ENCODE data around the gene ZBTB26.
A peak's percentile ranks its signal among the peaks of the same experiment; 100 is the strongest.

Gene ZBTB26, protein sequence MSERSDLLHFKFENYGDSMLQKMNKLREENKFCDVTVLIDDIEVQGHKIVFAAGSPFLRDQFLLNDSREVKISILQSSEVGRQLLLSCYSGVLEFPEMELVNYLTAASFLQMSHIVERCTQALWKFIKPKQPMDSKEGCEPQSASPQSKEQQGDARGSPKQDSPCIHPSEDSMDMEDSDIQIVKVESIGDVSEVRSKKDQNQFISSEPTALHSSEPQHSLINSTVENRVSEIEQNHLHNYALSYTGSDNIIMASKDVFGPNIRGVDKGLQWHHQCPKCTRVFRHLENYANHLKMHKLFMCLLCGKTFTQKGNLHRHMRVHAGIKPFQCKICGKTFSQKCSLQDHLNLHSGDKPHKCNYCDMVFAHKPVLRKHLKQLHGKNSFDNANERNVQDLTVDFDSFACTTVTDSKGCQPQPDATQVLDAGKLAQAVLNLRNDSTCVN

DNA sequence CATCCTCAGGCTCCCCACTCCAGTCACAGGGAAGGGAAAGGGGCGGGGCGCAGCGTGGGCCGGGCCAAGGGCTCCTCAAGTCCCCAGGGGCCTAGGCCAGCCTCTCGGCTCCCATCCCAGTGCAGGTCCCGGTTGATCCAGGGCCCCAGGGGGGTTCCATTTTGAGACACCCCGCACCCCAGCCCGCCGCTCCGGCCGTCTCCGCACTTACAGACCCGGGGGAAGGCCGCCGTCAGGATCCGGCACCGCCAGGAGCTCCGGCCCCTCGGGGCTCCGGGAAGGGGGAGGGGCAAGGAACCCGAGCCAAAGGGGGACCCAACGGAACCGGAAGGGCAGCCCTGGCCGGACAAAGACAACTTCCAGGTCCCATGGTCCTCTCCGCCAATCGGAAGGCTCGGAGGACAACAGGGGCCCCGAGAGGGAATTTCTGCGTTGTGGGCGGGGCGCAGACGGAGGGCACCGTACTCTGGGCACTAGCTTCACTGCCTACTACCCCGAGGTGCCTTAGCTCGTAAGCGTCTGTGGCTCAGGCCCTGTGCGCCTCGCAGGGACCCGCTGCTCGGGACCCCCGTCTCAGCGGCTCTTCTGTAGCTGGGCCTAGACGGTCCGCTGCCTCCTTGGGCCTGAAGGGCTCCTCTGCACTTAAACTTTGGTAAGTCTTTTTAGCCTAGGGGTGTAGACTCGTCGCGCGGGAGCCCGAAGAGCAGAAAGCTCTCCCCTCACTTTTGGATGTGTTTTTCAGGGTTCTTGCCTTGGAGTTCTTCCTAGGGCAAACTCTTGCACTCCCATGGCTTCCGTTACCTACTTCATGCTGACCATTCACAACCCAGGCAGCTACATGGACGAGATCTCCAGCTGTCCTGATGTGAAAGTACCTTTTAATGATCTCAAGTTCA is at the start of gene ZBTB26:
Gene ZBTB26, minus strand, starts transcription at position 287 of the 896 bp plus-strand sequence. CDS start 11,578 bp downstream, outside the sequence.
- DNase-seq (ENCODE audit: low read depth in 2 of 2) = peak; percentile 86 to 90

DNA sequence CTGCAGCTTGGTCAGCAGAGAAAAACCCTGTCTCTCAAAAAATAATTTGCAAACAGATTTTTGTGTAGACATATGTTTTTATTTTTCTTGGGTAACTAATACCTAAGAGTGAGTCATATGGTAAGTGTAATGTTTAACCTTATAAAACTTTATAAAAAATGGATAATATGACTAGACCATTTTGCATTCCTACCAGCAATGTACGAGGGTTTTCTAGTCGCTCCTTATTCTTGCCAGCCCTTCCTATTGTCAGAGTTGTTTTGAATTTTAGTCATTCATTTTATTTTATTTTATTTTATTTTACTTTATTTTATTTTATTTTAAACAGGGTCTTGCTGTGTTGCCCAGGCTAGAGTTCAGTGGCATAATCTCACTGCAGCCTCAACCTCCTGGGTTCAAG is 47.3 kb upstream of the ZBTB26 start:
- no peak for DNase-seq (ENCODE audit: low read depth in 2 of 2)

DNA sequence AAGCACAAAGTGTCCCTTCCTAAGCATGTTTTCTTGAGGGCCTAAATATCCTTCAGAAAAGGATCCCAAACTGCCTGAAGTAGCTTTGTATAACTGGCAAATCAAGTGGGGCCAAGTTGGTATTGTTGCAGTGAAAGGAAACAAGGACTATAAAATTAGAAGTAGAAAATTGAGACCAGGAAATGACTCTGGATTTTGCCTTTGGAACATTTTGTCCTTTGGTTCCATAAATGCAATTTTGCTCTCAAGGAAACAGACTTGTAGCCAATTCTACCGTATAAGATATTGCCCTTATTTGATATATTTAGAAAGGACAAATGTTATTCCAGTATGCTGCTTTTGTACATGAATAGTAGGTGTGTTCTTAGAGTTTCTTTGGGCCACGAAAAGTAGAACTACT is 43.9 kb upstream of the ZBTB26 start:
- no peak for DNase-seq (ENCODE audit: low read depth in 2 of 2)

DNA sequence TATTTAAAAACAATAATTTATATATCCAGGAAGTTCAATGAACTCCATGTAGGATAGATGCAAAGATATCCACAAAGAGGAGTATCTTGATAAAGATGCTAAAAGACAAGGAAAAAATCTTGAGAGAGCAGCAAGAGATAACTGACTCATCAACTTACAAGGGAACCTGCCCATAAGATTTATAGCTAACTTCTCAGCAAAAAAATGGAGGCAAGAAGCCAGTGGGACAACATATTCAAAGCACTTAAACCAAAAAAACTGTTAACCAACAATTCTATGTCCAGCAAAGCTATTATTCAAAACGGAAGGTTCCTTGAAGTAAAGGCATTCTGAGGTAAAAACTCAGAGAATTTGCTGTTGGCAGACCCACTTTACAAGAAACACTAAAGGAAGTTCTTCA is 29.8 kb upstream of the ZBTB26 start:
- DNase-seq (ENCODE audit: low read depth in 2 of 2) = no peak

DNA sequence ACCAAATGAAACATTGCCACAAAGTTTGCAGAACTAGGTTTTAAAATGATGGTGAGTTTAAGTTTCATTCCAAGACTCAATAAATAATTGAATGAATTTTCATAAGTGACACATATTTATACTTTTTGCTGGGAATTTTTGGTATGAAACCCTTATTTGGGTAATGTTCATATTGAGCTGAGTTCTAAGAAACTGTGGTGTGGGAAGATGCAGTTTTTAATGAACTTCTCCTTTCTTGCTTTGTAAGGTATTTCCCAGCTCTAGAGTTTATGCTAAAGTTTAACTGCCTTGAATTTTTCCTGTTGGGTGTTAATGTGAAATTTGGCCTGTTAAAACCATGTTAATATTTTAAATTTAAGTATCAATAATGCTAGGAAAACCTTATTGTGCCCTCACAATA is 24.6 kb upstream of the ZBTB26 start:
- DNase-seq (ENCODE audit: low read depth in 2 of 2) = no peak

DNA sequence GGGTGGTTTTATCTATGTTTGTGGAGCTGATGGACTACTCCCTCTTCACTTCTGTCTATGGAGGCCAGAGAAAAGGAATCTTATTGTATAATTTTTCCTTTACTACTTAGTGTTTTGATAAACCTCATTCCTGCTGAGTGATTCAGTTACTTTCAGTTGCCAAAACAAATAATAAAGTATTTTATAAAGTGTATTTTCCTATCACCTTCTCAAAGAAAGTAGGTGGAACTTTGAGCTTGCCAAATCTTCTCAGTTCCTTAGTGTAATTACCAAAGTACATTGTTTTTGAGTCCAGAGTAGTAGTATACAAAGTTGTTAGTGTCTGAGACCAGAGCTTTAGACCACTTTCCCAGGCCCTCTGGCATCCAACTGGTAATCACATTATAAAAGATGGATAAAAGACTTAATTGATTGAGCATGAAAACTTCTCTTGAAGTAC is 23.0 kb upstream of the ZBTB26 start:
- no peak for DNase-seq (ENCODE audit: low read depth in 2 of 2)

DNA sequence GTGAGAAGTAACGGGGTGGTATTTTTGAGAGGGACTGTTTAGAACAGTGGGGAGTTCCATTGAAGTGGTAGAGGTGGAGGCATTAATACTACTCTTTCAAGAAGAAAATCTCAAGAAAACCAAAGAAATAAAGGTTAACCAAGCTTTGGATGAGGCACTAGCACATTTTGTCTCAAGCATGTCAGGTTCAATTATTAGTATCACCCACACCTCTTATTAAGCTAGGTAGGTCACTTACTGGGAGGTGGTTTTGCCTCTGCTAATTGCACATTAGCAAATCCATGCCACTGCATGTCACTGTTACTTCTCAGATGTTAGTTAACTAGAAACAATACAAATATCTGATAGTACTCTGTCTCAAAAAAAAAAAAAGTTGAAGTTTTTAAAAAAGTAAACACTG is 19.7 kb upstream of the ZBTB26 start:
- DNase-seq (ENCODE audit: low read depth in 2 of 2) = no peak

DNA sequence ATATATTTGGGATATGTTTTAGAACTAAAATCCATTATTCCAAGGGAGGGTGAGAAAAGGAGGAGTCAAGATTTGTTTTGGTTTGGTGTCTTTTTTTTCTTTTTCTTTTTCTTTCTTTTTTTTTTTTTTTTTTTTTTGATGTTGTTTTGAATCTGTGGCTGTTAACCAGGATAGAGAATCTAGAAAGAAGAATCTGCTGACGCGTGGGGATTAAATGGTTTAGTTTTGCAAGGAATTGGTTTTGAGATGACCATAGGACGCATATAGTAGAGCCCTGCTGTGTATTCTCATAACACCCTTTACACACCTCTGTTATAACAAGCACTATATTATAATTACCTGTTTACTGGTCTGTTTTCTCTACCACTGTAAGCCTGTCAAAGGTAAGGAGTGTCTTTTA is 19.0 kb upstream of the ZBTB26 start:
- DNase-seq (ENCODE audit: low read depth in 2 of 2) = no peak

DNA sequence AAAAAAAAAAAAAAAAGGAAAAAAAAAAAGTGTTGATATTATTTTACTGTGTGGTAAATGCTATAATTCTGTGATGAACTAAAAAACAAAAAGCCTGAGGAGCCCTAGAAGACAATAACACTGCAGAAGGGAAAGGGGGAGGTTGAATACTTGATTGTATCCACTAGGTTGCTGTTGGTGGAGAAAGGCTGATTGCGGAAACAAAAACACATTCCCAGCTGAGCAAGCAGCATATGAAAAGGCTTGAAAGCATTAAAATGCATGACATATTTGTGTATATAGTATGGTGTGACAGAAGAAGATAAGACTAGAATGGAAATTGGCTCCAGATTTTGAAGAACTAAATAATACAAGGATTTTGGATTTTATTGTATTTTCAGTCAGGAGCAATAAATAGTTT is 18.4 kb upstream of the ZBTB26 start:
- no peak for DNase-seq (ENCODE audit: low read depth in 2 of 2)

DNA sequence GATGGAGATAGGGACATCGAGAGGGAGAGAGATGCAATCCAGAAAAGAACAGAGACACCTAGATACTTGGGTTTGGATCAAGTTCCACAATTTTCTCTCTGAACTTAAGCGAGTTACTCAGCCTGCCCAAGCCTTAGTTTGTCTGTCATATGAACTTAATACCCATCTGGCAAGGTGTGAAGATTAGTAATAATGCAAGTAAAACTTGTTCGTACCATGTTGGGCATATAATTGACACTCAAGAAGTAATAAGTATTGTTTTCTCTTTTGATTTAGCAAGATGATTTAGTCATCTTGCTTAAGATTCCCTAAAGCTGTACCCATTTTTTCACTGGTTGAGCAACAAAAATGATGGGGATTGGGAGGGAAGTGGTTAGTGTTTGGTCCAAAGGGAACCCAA is 17.0 kb upstream of the ZBTB26 start:
- no peak for DNase-seq (ENCODE audit: low read depth in 2 of 2)

DNA sequence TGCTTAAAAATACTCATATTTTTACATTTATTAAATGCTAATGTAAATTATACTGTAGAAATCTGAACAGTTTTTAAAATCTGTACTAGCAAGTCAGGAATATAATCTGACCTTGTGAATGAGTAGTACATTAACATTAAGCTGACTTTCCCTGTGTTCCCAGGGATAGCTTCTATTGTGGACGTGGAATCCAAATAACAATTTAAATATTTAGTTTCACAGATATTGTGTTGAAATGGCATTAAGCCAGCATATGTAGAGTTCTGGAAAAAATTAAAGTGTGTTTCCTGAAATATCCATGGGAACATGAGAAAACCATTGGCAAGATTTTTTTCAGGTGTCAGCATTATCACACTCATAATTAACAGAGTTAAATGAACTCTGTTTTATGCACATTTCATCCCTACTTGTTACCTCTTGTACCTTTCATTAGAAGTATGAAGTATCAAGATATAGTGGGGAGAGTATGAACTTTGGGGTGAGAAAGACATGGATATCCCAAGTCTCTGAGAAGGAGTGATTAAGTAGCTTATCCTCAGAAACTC is 15.2 kb upstream of the ZBTB26 start:
- no peak for DNase-seq (ENCODE audit: low read depth in 2 of 2)

DNA sequence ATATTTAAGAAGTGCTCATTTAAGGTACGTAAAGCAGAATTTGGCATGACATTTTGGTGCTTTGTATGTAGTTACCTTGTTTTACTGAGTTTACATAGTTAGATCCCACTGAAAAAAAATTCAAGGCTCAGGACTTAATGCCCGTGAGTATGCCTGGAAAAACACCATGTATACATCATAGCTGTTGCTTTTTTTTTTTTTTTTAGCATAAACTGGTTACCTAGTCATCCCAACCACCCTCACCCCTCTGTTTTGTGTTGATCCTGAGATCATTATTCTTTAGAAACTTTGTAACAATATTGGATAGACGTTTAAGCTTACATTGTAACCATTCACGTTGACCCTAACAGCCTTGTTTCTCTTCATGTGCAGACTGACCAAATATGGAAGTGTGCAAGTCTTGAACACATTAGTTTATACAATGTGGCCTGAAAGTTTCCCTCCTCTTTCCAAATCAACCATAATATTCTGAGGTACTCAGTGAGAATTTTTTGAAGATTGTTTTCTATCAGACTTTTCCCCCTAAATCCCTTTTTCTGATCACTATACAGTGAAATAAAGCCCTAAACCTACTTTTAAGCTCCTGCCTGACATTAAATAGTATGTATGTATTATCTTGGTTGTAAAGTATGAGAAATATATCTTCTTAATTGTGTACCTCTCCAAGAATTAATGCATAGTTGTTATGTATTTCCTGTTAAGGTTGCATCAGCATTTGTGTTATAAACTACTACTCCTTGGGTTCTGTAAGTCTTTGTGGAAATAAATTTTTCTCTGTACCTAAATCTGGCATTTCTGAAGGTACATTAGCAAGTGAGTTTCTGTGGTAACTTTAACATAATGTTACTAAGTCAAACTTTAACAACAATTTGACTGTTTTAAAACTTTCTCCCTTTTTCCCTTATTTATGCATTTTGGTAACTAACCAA is 13.9 kb upstream of the ZBTB26 start:
- no peak for DNase-seq (ENCODE audit: low read depth in 2 of 2)

DNA sequence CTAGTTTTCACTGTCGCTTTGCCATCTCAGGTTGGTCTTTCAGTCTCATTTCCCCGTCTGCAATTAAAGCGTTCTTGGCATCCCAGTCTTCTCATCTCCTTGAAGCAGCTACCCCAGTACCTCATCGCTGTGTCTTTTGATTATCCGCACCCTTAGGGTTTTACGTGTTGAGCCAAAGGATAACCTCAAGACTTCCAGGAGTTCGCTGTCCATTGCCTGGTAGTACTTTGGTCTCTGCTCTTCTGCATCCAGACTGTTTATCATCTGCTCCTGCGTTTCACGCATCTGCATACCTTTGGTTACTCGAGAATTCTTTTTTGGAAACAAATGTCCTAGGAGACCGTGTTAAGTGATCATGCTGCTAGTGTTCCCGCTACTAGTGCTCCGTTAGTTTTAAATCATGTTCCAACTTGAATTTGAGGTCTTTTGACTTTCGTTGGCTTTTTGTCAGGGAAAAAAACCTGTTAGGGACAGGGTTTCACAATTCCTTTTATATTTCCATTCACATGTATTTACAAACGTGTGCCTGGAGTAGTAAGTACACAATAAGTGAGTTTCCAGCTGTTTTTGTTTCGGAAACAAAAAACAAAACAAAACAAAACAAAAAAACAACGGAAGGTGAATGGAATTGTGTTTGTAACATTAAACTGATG is 10.4 kb upstream of the ZBTB26 start:
- no peak for DNase-seq (ENCODE audit: low read depth in 2 of 2)

DNA sequence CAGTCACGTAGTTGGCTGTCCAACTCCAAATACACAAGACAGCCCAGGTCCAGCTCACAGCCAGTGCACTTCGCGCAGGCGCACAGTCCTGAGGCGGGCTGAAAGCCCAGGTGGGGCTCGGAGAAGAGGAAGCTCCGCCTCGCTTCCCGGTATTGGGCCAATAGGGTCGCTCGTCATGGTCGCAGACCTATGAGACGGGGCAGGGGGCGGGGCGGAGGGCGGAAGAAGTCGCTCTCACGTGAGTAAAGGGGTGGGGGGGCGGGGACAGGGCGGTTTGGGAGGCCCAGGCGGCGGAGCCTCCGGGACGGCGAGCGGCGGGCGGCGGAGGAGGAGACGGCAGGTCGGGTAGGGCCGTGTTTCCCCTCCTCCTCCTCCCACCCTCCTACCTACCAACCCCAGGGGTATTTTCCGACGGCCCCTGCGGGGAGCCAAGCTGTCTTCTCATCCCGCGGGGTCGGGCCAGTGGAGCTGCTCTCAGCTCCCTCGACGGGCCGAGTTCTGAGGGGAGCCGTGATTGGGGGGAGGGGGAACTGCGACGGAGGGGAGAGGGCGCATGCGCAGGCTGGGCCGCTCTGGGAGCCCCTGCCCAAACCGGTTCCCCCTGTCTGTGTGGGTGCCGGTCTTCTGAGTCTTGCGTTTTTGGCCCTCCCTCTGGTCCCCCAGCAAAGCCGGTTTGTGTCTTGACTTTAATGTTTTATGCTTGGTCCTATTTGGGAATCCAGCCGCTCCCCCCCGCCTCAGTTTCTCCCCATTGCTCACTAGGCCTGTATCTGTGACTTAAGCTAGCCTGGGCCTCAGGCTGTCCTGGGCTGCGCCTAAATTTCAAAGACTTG is 9.7 kb upstream of the ZBTB26 start, which contains the start of gene RABGAP1:
Gene RABGAP1, plus strand, starts transcription at position 272 of the 833 bp plus-strand sequence. CDS start 16,040 bp downstream, outside the sequence.
- DNase-seq (ENCODE audit: low read depth in 2 of 2) = peak; percentile 98 to 99

DNA sequence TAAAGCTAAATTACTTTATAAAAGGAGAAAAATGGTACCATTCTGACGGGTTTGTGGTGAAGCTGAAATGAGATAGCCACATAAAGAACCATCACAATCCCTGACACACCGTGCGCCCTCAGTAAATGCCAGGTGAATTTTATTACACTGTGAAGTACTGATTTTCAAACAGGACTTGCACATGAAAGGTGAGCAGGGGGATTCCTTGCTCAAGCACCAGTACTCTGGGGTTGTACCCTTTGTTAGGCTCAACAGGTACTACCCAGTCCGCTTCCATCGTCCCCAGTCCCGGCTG is 9.1 kb upstream of the ZBTB26 start:
- DNase-seq (ENCODE audit: low read depth in 2 of 2) = no peak

DNA sequence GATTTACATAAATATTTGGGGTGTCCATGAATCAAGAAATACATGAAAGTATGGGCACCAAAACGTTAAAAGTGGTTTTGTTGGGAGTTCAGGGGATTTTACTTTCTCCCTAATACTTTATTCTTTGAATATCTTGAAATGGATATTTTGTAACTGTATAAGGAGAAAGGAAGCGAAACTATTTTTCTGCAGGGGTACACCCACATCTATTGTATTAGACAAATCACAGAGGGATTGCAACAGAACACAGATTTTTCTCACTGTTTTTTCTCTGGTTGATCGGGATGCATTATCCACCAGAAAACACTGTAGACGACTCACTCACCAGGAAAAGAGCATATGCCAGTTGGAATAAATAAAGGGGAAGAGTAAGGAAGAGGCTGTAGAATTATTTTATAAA is 8.3 kb upstream of the ZBTB26 start:
- DNase-seq (ENCODE audit: low read depth in 2 of 2) = no peak

DNA sequence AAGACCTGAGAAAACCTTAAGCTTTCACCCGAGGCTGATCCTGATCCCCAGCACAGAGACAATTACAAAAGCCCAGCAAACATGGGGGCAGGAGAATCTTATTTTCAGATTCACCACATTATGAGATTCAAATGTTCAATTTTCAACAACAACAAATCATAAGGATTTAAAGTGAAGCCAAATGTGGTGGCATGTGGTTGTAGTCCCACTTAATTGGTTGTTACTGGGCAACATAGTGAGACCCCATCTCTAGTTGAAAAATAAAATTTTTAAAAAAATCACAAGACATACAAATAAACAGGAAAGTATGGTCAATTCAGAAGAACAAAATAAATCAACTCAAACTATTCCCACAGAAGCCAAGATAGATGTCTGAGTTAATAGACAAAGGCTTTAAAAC is 5.6 kb upstream of the ZBTB26 start:
- no peak for DNase-seq (ENCODE audit: low read depth in 2 of 2)

DNA sequence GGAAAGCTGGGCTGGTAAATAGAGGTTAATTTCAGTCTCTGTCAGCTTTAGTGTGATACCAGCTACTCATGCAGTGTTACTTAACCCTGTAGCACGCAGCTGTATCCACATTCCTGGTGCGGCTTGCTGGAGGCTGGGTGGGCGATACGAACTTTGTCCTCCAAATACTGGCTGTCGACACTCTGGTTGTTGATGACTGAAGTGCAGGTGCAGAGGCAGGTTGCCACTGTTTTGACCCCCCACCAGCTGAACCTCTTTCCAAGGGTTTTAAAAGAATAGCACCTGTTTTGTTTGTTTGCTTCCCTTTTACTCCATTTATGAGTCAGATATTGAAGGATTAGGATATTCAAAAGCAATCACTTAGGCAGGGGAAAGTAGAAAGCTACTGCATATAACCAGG is 5.2 kb upstream of the ZBTB26 start:
- DNase-seq (ENCODE audit: low read depth in 2 of 2) = no peak

DNA sequence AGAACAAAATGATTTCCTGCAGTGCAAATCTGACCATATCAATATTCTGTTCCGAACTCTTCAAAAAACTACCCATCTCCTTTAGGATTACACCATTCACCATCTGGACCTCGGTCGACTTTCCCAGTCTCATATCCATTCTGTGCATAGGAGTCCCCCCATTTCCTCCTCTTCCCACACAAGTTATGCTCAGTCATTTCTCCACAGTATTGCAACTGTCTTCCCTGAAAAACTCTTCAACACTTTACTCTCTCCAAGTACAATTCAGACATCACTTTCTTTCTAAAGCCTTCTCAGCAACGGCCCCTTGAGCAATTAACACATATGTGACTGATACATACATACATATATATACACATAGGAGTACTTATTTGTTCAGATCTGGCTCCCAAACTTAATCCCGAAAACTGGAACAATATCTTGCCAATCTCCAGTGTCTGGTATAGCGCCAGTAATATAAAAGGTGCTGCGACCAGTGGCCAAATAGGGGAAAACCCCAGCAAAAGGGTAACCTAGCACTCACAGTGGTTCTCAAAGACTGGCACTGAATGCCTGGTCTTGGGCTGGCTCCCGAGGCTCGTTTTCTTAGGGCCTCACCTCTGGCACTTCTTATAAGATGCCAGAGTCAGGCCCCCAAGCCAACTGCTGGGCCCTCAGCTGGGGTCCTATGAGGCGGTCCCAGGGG is 629 bp downstream of the ZBTB26 start:
- no peak for DNase-seq (ENCODE audit: low read depth in 2 of 2)

Measured in stimulated activated CD4-positive, alpha-beta T cell treated with anti-CD3 and anti-CD28 coated beads, Interleukin-4, amount 100 ng/mL, for 48 hours (primary cell).